ENCODE data around the gene CIC.

DNA sequence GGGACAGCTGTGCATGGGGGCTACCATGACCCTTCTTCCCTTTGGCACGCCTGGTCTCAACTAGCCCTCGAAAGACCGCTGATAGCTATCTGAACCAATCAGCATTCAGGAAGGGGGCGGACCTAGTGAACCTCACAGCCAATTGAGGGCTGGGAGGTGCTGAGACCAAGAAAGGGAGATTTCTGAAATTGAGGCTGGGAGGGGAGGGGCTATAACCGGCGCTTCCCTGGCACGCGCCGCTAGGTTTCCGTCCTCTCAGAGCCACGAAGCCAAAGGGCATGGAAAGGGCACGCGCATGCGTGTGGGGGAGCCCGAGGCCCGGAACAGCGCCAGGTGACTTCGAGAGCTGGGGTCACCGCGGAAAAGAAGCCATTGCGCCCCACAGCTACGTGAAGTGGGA lies 37.6 kb downstream of the CIC start:
- TF ChIP-seq POLR2AphosphoS5 (IDR thresholded peaks at IDR 0.05; ENCODE audit: low read depth, low read length) (no peak), TAF1 (IDR thresholded peaks at IDR 0.05; ENCODE audit: borderline replicate concordance, insufficient read depth, low read length) (no peak)
- TF ChIP-seq, protein P1, sequence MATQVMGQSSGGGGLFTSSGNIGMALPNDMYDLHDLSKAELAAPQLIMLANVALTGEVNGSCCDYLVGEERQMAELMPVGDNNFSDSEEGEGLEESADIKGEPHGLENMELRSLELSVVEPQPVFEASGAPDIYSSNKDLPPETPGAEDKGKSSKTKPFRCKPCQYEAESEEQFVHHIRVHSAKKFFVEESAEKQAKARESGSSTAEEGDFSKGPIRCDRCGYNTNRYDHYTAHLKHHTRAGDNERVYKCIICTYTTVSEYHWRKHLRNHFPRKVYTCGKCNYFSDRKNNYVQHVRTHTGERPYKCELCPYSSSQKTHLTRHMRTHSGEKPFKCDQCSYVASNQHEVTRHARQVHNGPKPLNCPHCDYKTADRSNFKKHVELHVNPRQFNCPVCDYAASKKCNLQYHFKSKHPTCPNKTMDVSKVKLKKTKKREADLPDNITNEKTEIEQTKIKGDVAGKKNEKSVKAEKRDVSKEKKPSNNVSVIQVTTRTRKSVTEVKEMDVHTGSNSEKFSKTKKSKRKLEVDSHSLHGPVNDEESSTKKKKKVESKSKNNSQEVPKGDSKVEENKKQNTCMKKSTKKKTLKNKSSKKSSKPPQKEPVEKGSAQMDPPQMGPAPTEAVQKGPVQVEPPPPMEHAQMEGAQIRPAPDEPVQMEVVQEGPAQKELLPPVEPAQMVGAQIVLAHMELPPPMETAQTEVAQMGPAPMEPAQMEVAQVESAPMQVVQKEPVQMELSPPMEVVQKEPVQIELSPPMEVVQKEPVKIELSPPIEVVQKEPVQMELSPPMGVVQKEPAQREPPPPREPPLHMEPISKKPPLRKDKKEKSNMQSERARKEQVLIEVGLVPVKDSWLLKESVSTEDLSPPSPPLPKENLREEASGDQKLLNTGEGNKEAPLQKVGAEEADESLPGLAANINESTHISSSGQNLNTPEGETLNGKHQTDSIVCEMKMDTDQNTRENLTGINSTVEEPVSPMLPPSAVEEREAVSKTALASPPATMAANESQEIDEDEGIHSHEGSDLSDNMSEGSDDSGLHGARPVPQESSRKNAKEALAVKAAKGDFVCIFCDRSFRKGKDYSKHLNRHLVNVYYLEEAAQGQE (IDR thresholded peaks at IDR 0.05; ENCODE audit: insufficient read depth in 1 of 2, low read depth in 2 of 2, low read length in 2 of 2) = no peak
